GM19468 (cell line): Measurements from ENCODE around the gene CDKAL1.
A peak's percentile ranks its signal among the peaks of the same experiment; 100 is the strongest.

Experiments
- ATAC-seq: cut with Tn5 transposase; IDR thresholded peaks from one replicate; pipeline ENCODE4 v1.9.1; 2021; ENCODE audit warnings: mild to moderate bottlenecking, moderate library complexity, moderate number of reproducible peaks; ENCODE audit not compliant: unreplicated experiment; ENCODE audit errors: extremely low read depth

The CDKAL1 gene

DNA sequence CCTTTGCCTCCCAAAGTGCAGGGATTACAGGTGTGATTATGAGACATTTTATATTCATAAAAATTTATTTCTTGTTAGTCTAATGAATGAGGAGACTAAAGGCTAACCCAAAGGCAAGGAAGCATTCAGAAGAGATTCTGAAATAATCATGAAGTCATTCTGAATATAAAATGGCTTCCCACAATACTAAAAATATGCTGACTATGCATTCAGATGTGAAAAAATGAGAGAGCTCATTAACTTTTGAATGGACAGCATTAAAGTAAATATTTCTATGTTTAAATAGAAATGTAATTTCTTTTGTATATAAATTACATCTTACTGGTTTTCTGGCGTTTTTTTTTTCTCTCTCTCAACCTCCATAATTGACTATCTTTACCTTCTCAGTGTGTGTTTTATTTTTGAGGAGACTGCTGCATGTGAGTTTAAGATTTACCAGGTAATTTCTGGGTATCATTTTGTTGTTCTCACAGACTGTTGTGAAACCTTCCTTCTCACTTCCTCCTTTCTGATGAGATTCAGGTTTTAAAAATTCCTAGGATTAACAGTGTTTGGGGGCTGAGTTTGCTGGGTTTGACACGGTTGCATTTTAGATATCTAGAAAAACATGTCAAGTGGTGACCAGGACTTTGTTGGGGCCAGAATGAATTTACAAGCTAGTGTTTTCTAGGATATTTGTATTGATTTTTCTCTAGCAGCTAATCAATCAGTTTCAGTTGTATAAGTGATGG is 316.6 kb downstream of the CDKAL1 start:
- ATAC-seq = no peak

GRCh38 chr6:20851795-20852194 is 317.5 kb downstream of the CDKAL1 start:
- no peak for ATAC-seq

DNA sequence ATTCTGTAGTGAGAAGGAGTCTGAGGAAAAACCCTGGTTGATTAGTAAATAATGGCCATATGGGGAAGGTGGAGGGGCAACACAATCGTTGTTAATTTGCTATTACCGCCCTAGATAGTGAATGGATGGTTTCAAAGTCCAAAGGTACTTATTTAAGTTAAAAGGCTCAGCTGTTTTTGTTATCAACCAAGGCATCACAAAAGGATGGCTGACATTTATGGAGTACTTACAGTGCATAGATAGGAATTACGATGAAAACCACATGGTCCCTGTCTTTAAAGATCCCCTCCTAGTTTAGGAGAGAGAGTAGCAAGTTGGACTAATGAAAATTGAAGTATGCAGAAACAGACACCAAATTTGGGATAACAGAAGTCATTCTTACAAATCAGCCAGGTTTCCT is 319.6 kb downstream of the CDKAL1 start:
- ATAC-seq = no peak

DNA sequence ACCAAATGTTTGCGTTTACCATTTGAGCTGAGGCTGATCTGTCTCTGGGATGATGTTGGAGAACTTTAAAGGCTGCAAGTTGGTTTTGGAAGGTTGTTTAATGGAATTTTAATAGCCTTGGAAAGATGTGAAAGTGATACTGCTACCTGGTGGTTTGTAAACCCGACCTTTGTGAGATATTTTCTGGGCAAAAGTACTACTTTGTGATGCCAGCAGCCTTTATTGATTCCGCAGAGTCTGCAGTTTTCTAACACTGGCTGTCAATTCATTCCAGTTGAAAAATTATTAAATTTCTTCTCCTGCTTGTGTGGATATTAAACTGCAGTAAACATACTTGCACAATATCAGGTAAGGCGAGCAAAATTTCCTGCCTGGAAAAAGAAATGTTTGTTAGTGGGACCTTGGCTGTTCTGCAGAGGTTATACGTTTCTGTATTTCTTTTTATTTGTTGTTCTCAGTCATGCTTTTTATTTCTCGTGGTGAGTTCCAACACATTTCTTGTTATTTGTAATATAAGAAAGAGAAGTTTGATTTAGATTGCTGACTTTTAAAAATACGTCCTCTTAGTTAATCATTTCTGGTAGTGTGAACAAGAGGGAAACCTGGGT is 322.5 kb downstream of the CDKAL1 start:
- no peak for ATAC-seq

GRCh38 chr6:20861481-20861880 is 327.2 kb downstream of the CDKAL1 start:
- ATAC-seq = no peak

DNA sequence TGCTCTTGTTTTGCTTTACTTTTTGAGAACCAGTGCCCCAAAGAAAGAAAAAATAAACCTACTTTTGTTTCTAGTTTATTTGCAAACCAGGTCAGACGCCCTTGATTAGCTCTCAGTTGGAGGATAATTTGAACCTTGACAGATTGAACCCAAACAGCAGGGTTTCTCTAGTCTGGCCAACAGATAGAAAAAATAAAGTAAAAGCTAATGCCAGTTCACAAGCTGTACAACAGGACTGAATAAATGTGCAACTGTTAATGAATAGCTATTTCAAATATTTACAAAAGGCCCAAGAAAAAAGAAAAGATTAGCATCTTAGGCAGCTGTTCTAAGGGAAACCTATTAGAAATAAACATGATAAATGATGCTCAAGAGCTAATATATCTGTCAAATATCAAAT is 331.8 kb downstream of the CDKAL1 start:
- ATAC-seq = no peak

- ATAC-seq = no peak
These were observed 332.9 kb downstream of the CDKAL1 start for GRCh38 chr6:20866935-20867703.

DNA sequence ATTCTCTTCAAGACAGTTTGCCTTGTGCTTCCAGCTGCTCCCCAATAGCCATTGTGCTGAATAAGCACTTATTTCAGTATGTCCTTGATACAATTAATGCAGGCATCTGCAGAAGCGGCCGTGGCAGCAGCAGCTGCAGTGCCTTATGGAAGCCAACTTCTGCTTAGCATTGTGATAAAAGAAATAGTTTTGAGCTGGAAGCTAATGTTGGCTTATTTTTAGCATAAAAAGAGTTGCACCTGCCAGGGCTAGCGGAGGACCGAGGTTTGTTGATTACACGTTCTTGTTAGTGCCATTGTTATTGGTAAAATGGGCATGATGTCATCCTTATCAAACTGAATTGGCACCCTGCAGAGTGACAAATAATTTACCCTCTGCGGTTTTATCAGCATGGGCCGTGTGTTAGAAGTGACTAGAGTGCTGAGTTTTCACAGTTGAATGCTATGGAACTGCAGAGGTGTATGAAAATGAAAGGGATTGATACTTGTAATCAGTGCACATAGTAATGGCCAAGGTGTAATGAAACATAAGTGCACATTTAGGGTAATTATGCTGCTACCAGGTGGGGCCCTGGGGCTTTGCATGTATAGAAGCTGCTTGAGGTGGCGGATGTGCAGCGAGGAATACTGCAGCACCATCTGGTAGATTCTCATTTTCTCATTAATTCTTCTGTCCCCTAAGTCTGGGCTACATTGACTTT is 334.3 kb downstream of the CDKAL1 start:
- ATAC-seq = no peak

GRCh38 chr6:20870021-20870420 is 335.8 kb downstream of the CDKAL1 start:
- no peak for ATAC-seq

DNA sequence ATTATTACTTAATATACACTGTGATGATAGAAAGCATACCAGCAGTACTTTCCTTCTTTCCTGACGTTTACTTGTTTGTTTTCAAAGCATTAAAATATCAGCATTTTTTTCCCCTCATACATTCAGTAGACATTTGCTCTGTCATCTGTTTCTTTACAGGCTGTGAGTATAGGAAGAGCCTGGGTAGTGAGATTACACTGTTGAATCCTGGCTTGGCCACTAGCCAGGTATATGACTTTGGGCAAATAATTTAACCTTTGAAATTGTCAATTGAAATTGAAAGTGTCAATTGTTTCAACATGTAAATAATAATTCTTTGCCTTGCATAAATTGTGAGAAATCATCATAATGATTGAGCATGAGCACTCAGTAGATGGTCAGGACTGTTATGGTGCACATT is 336.2 kb downstream of the CDKAL1 start:
- ATAC-seq = no peak

- ATAC-seq = no peak
These were observed 339.4 kb downstream of the CDKAL1 start for GRCh38 chr6:20873425-20874190.

- ATAC-seq = no peak
These were observed 341.2 kb downstream of the CDKAL1 start for GRCh38 chr6:20875369-20875963.

- no peak for ATAC-seq
These were observed 341.8 kb downstream of the CDKAL1 start for GRCh38 chr6:20876036-20876435.

DNA sequence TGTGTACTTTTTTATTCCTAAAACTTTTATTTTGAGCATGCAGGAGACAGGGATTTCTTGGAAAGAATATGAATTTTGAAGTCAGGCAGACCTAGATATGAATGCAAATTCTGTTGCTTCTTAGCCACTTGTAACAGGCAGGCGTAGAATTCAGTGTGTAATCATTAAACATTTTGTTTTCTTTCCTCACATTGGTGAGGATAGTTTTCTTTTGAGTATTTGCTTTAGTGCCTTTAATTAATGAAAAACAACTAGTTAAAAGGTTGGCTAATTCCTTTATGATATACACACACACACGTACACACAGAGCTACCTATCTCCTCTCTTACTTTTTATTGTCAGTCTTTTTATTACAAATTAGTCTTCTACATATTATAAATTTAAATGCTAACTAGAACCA is 342.3 kb downstream of the CDKAL1 start:
- no peak for ATAC-seq

- peak; percentile 95 for ATAC-seq
These were observed 343.0 kb downstream of the CDKAL1 start for GRCh38 chr6:20877008-20877937.

GRCh38 chr6:20879121-20879520 is 344.9 kb downstream of the CDKAL1 start:
- ATAC-seq = no peak

DNA sequence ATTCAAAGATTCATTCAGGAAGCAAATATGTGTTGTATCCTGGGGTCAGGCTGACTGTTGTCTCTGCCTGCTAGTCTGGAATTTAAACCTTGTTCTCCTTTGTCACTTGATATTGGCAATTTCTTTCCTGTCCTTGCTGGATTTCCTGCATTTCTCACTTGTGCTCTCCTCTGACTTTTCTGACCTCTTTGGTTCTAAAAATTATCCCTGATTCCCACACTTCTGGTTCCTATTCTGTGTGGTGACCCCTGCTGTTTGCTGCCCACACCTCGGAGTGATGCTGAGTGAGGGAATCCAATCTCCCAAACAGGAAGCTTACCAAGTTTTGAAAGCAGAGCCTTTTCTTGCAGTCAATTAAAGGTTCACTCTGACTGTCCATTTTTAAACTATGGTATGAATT is 345.3 kb downstream of the CDKAL1 start:
- no peak for ATAC-seq

DNA sequence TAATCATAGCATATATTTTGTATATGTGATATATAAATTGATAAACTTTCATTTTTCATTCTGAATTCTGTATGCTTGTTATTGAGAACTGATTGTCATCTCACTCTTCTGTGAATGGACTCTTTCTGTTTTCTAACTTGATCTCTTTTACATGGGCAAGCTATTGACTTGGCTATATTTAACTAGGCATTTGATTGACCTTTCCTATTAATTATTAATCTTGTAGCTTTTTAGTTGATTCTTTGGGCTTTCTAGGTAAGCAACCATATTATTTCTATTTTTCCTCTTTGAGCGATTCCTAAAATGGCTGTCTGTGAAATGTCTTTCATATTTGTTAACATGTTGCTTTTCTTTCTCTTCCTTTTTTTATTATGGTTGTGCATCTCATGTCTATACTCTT is 347.1 kb downstream of the CDKAL1 start:
- ATAC-seq = no peak

GRCh38 chr6:20882014-20882413 is 347.8 kb downstream of the CDKAL1 start:
- no peak for ATAC-seq
